Measurements from ENCODE around the gene ME2. TPM values are rescaled to one million over a fixed set of nuclear protein-coding genes. Genes with fewer than 3 reads are reported as not detected.

Gene ME2
- total RNA-seq, 2 donors from 2014 or later, result 56.1 to 78.3 TPM

Other genes with a start within 250 kb of the ME2 start
- under 1 TPM in 1 of 2 donors, not detected in 1; 0.25 TPM for gene MRO, start 59.1 kb upstream of the ME2 start, total RNA-seq
- gene ELAC1, start 88.9 kb downstream of the ME2 start, total RNA-seq, result 1 to 10 TPM; 8.6 to 9.4 TPM
- 100 to 1,000 TPM in 1 of 2 donors, 10 to 100 TPM in 1; 76.1 to 100 TPM for gene SMAD4, start 151.1 kb downstream of the ME2 start, total RNA-seq

Measured in left colon (tissue), 2 donors.